H9 (cell line): Measurements from ENCODE around the gene SAP30L. TPM values are rescaled to one million over a fixed set of nuclear protein-coding genes. Genes with fewer than 3 reads are reported as not detected.

Source experiments
- DNase-seq: peaks from one replicate; pipeline ENCODE4 v3.0.0-alpha.2; 2017
- H2AFZ ChIP-seq: one replicate; pipeline ENCODE4 v1.6.1; 2013; ENCODE audit warnings: mild to moderate bottlenecking, low read length, control low read depth, moderate library complexity
- H2AK5ac ChIP-seq: 2 replicates; pipeline ENCODE4 v1.6.1; 2013; ENCODE audit warnings: low read length, control low read depth, mixed read lengths; ENCODE audit not compliant: insufficient read length
- H2BK120ac ChIP-seq: one replicate; pipeline ENCODE4 v1.6.1; 2013; ENCODE audit warnings: low read depth, mild to moderate bottlenecking, low read length, control low read depth, inconsistent platforms; ENCODE audit not compliant: poor library complexity, severe bottlenecking
- H2BK12ac ChIP-seq: 2 replicates; pipeline ENCODE4 v1.6.1; 2013; ENCODE audit warnings: low read length, control low read depth, mixed read lengths, low read depth; ENCODE audit not compliant: insufficient read length
- H2BK15ac ChIP-seq: 2 replicates; pipeline ENCODE4 v1.6.1; 2013; ENCODE audit warnings: low read depth, low read length, control low read depth
- H2BK20ac ChIP-seq: one replicate; pipeline ENCODE4 v1.6.1; 2013; ENCODE audit warnings: low read depth, mild to moderate bottlenecking, low read length, control low read depth, inconsistent platforms; ENCODE audit not compliant: poor library complexity, severe bottlenecking
- H2BK5ac ChIP-seq: 2 replicates; pipeline ENCODE4 v1.6.1; 2013; ENCODE audit warnings: low read length, control low read depth, mixed read lengths; ENCODE audit not compliant: insufficient read length
- H3K14ac ChIP-seq: 2 replicates; pipeline ENCODE4 v1.6.1; 2013; ENCODE audit warnings: low read length, control low read depth; ENCODE audit not compliant: insufficient read depth
- H3K18ac ChIP-seq: 2 replicates; pipeline ENCODE4 v1.6.1; 2013; ENCODE audit warnings: low read depth, mild to moderate bottlenecking, mixed read lengths, low read length, control low read depth; ENCODE audit not compliant: insufficient read length
- H3K23ac ChIP-seq: 2 replicates; pipeline ENCODE4 v1.6.1; 2013; ENCODE audit warnings: low read length, control low read depth, mixed read lengths, low read depth; ENCODE audit not compliant: insufficient read length
- H3K23me2 ChIP-seq: 2 replicates; pipeline ENCODE4 v1.6.1; 2013; ENCODE audit warnings: low read depth, mild to moderate bottlenecking, mixed read lengths, low read length, control low read depth; ENCODE audit not compliant: insufficient read length, poor library complexity, severe bottlenecking
- H3K27ac ChIP-seq: 2 replicates; pipeline ENCODE4 v1.5.1; 2013; ENCODE audit warnings: low read length, control low read depth, mixed read lengths, low read depth; ENCODE audit not compliant: insufficient read length
- H3K27me3 ChIP-seq: 2 replicates; pipeline ENCODE4 v1.6.1; 2013; ENCODE audit warnings: low read length, control low read depth, inconsistent platforms; ENCODE audit not compliant: insufficient read depth
- H3K4ac ChIP-seq: 2 replicates; pipeline ENCODE4 v1.6.1; 2013; ENCODE audit warnings: low read depth, mild to moderate bottlenecking, control low read depth, inconsistent platforms, low read length, moderate library complexity
- H3K4me1 ChIP-seq: 2 replicates; pipeline ENCODE4 v1.6.1; 2013; ENCODE audit warnings: low read length, control low read depth, inconsistent platforms; ENCODE audit not compliant: insufficient read depth
- H3K4me2 ChIP-seq: 2 replicates; pipeline ENCODE4 v1.6.1; 2013; ENCODE audit warnings: low read length, control low read depth, mixed read lengths; ENCODE audit not compliant: insufficient read length, insufficient read depth
- H3K56ac ChIP-seq: 2 replicates; pipeline ENCODE4 v1.6.1; 2013; ENCODE audit warnings: low read depth, mild to moderate bottlenecking, mixed read lengths, low read length, control low read depth; ENCODE audit not compliant: insufficient read length
- H3K79me1 ChIP-seq: 2 replicates; pipeline ENCODE4 v1.6.1; 2013; ENCODE audit warnings: low read depth, mild to moderate bottlenecking, moderate library complexity, low read length, control low read depth, inconsistent platforms; ENCODE audit not compliant: insufficient read depth, poor library complexity, severe bottlenecking
- H3K79me2 ChIP-seq: 2 replicates; pipeline ENCODE4 v1.6.1; 2013; ENCODE audit warnings: low read length, control low read depth, inconsistent platforms; ENCODE audit not compliant: insufficient read depth
- H3K9ac ChIP-seq: 2 replicates; pipeline ENCODE4 v1.6.1; 2013; ENCODE audit warnings: low read length, control low read depth, mixed read lengths; ENCODE audit not compliant: insufficient read length; ENCODE audit errors: extremely low read depth
- H3K9me3 ChIP-seq: one replicate; pipeline ENCODE4 v1.6.1; 2013; ENCODE audit warnings: low read depth, low read length, inconsistent platforms; ENCODE audit not compliant: control insufficient read depth
- H3T11ph ChIP-seq: one replicate; pipeline ENCODE4 v1.6.1; 2013; ENCODE audit warnings: mild to moderate bottlenecking, low read length, control low read depth, inconsistent platforms
- H4K20me1 ChIP-seq: one replicate; pipeline ENCODE4 v1.6.1; 2013; ENCODE audit not compliant: control insufficient read depth, insufficient read length, insufficient read depth
- H4K5ac ChIP-seq: 2 replicates; pipeline ENCODE4 v1.6.1; 2013; ENCODE audit warnings: low read depth, mild to moderate bottlenecking, mixed read lengths, low read length, control low read depth; ENCODE audit not compliant: insufficient read length
- H4K8ac ChIP-seq: replicated peaks from 2 replicates; pipeline ENCODE4 v1.6.1; 2013; ENCODE audit warnings: low read length, control low read depth, mixed read lengths, low read depth; ENCODE audit not compliant: insufficient read length
- H4K91ac ChIP-seq: 2 replicates; pipeline ENCODE4 v1.6.1; 2013; ENCODE audit warnings: low read depth, mild to moderate bottlenecking, moderate library complexity, mixed read lengths, low read length, control low read depth; ENCODE audit not compliant: insufficient read length
- H3K27ac Mint-ChIP-seq, 3 experiments: 2 replicates in 2 of 3; 3 replicates in 1 of 3; pipeline ENCODE4 v1.8.0; 2020 to 2021; ENCODE audit warnings: mixed read lengths in 3 of 3, mild to moderate bottlenecking in 1 of 3, moderate library complexity in 1 of 3
- H3K27me3 Mint-ChIP-seq: 2 replicates; pipeline ENCODE4 v1.8.0; 2021; ENCODE audit warnings: low read depth, mild to moderate bottlenecking, moderate library complexity, mixed read lengths
- H3K36me3 Mint-ChIP-seq, 3 experiments: 2 replicates in 2 of 3; 3 replicates in 1 of 3; pipeline ENCODE4 v1.8.0; 2020 to 2021; ENCODE audit warnings: low read depth in 3 of 3, mixed read lengths in 3 of 3; ENCODE audit not compliant: insufficient read depth in 1 of 3
- H3K4me1 Mint-ChIP-seq, 2 experiments: 2 replicates each; pipeline ENCODE4 v1.8.0; 2020; ENCODE audit warnings: mixed read lengths in 2 of 2
- H3K4me3 Mint-ChIP-seq, 2 experiments: 2 replicates in 1 of 2; 3 replicates in 1 of 2; pipeline ENCODE4 v1.8.0; 2020 to 2021; ENCODE audit warnings: mild to moderate bottlenecking in 2 of 2, mixed read lengths in 2 of 2, moderate library complexity in 1 of 2
- H3K9me3 Mint-ChIP-seq, 2 experiments: 2 replicates in 1 of 2; 3 replicates in 1 of 2; pipeline ENCODE4 v1.8.0; 2020; ENCODE audit warnings: mild to moderate bottlenecking in 2 of 2, mixed read lengths in 2 of 2, moderate library complexity in 1 of 2
- WGBS: extraction: QIAGEN DNeasy Blood & Tissue Kit; methylation state at CpG from one replicate; pipeline ENCODE4 v1.1.7; 2013; ENCODE audit warnings: missing lambda C conversion rate, low lambda C conversion rate, mixed read lengths; ENCODE audit not compliant: insufficient read length; ENCODE audit errors: extremely low coverage; 5-methylcytosine and 5-hydroxymethylcytosine counted together
- total RNA-seq: library from RNA; stranded (reverse); gene quantifications from 2 replicates; pipeline ENCODE4 v1.2.1, GENCODE V29; 2021
- TF ChIP-seq, protein P1 (sequence below): fragments of 200-600 bp; sonication (generic); conservative IDR thresholded peaks from 3 replicates; pipeline ENCODE4 v1.8.0; 2021; ENCODE audit warnings: antibody characterized with exemption, mild to moderate bottlenecking

Gene SAP30L
- total RNA-seq, 1 experiment from 2014 or later, result 25.0 TPM

GRCh38 chr5:154412316-154412715 is 33.5 kb upstream of the SAP30L start:
- no peaks in the 10 kb centered on the region for H3K79me1 ChIP-seq
- Mint-ChIP-seq H3K27me3 (no peaks in the 10 kb centered on the region), H3K36me3 (peaks cover 0 to 3% (median 0%) of the 10 kb centered on the region in 3 experiments; a peak in 2 of 7 replicates), H3K9me3 (no peaks in the 10 kb centered on the region), H3K27ac (no peak overlapping the region), H3K4me1 (no peaks in the 10 kb centered on the region), H3K4me3 (no peak overlapping the region)
- no peak overlapping the region for H2BK120ac ChIP-seq
- no peak overlapping the region for H3K18ac ChIP-seq
- no peak overlapping the region for H3K14ac ChIP-seq
- H4K8ac ChIP-seq, result no peak overlapping the region
- no peak overlapping the region for H3T11ph ChIP-seq
- no peak overlapping the region for H2BK20ac ChIP-seq
- H3K9me3 ChIP-seq, result no peaks in the 10 kb centered on the region
- H3K79me2 ChIP-seq, result no peaks in the 10 kb centered on the region
- no peaks in the 10 kb centered on the region for H4K20me1 ChIP-seq
- no peak overlapping the region for H3K9ac ChIP-seq
- no peak for DNase-seq
- no peaks in the 10 kb centered on the region for H3K23me2 ChIP-seq
- no peak overlapping the region for H3K27ac ChIP-seq
- H2AK5ac ChIP-seq, result no peak overlapping the region
- no peak overlapping the region for H4K5ac ChIP-seq
- H2BK5ac ChIP-seq, result no peak overlapping the region
- TF ChIP-seq, protein P1, sequence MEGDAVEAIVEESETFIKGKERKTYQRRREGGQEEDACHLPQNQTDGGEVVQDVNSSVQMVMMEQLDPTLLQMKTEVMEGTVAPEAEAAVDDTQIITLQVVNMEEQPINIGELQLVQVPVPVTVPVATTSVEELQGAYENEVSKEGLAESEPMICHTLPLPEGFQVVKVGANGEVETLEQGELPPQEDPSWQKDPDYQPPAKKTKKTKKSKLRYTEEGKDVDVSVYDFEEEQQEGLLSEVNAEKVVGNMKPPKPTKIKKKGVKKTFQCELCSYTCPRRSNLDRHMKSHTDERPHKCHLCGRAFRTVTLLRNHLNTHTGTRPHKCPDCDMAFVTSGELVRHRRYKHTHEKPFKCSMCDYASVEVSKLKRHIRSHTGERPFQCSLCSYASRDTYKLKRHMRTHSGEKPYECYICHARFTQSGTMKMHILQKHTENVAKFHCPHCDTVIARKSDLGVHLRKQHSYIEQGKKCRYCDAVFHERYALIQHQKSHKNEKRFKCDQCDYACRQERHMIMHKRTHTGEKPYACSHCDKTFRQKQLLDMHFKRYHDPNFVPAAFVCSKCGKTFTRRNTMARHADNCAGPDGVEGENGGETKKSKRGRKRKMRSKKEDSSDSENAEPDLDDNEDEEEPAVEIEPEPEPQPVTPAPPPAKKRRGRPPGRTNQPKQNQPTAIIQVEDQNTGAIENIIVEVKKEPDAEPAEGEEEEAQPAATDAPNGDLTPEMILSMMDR, result no peak
- H2BK15ac ChIP-seq, result no peak overlapping the region
- H3K27me3 ChIP-seq, result no peaks in the 10 kb centered on the region
- no peak overlapping the region for H3K56ac ChIP-seq
- no peak overlapping the region for H3K4ac ChIP-seq
- H4K91ac ChIP-seq, result no peak overlapping the region
- no peak overlapping the region for H3K23ac ChIP-seq
- no peak overlapping the region for H2AFZ ChIP-seq
- H2BK12ac ChIP-seq, result no peak overlapping the region
- no CpG with 5 or more reads among the region's 3 CpGs for WGBS
- no peak overlapping the region for H3K4me2 ChIP-seq
- H3K4me1 ChIP-seq, result no peaks in the 10 kb centered on the region
